Heart left ventricle (tissue), 13 donors: ENCODE data around the gene CCSER1.

Experiments used
- POLR2A ChIP-seq, 2 donors: fragments of 450-650 bp; IDR thresholded peaks; one replicate each; pipeline ENCODE4 v1.6.1; 2017; ENCODE audit warnings: antibody characterized with exemption in 2 of 2, mild to moderate bottlenecking in 2 of 2, moderate library complexity in 2 of 2
- TF ChIP-seq, protein P1 (sequence below), 12 donors: fragments of 200-600 bp; sonication (generic) in 4 of 12; IDR thresholded peaks; one replicate each; pipeline versions ENCODE4 v1.5.0 to v1.8.0; 2018 to 2022; ENCODE audit warnings: antibody characterized with exemption in 12 of 12, mild to moderate bottlenecking in 5 of 12
- donor health status: ischemic (EF 13 %, LVEDD 7.1; RV severe dilation, severe dysfunction).
- donor health status: DM: no; HTN: yes; CAD: no.
- donor health status: DM: no; HTN: no; CAD: no.
- donor health status: ischemic (EF 25% LVEDD 6.9; RV normal size, moderate dysfunction).
- donor health status: ischemic (EF 25% LVEDD 5.7; RV mildly dilated, moderate dysfunction).
- donor health status: ischemic (EF 35%, LVEDD 5.7; RV mildly dilated, moderate dysfunction).
- donor health status: nonischemic (EF 11% LVEDD 7.7; RV severe dilation, severe dysfunction).
- donor health status: DM: yes; HTN: yes; CAD: no.
- donor health status: PGD.
- donor health status: ischemic (EF 29% LVEDD 5.4; RV normal size, mild dysfunction).
- donor health status: nonischemic (EF 23%, LVEDD 6.1; RV moderate dilation, normal function).

DNA sequence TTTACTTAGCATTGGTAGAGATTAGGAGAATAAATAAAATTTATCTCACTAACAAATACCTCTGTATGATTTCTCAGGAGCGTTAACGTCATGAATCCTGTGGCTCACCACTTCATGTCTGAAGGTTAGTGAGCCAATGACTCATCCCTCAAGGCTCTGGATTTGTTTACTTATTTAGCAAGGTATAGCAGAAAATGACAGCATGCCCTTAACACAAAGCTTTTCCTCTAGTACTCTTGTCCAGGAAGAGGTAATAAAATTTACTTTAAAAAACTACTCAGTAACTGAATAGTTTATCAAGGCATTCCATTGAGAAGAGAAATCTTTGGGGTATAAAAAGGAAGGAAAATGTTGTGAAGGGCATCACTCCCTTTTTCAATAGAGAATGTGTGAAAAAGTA, 823.8 kb downstream of the CCSER1 start:
- TF ChIP-seq, protein P1, sequence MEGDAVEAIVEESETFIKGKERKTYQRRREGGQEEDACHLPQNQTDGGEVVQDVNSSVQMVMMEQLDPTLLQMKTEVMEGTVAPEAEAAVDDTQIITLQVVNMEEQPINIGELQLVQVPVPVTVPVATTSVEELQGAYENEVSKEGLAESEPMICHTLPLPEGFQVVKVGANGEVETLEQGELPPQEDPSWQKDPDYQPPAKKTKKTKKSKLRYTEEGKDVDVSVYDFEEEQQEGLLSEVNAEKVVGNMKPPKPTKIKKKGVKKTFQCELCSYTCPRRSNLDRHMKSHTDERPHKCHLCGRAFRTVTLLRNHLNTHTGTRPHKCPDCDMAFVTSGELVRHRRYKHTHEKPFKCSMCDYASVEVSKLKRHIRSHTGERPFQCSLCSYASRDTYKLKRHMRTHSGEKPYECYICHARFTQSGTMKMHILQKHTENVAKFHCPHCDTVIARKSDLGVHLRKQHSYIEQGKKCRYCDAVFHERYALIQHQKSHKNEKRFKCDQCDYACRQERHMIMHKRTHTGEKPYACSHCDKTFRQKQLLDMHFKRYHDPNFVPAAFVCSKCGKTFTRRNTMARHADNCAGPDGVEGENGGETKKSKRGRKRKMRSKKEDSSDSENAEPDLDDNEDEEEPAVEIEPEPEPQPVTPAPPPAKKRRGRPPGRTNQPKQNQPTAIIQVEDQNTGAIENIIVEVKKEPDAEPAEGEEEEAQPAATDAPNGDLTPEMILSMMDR (IDR thresholded peaks at IDR 0.05) = no peak
- no peak for TF ChIP-seq POLR2A (IDR thresholded peaks at IDR 0.05)
